ENCODE results near the gene FAHD1.

DNA sequence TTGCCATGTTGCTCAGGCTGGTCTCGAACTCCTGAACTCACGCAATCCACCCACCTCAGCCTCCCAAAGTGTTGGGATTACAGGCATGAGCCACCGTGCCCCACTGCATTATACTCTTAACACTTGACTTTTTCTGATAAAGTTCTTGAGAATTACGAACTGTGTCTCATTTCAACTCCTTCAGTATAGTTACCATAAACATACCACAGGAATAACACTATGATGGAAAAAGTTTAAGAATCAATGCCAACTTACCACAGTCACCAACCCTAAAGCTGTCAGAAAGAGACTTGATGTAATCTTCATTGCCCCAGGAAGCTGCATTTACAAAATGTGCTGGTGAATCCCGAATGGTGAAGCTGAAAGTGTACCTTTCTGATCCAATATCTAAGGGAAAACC is 34.7 kb downstream of the FAHD1 start:
- TF ChIP-seq, protein P1, sequence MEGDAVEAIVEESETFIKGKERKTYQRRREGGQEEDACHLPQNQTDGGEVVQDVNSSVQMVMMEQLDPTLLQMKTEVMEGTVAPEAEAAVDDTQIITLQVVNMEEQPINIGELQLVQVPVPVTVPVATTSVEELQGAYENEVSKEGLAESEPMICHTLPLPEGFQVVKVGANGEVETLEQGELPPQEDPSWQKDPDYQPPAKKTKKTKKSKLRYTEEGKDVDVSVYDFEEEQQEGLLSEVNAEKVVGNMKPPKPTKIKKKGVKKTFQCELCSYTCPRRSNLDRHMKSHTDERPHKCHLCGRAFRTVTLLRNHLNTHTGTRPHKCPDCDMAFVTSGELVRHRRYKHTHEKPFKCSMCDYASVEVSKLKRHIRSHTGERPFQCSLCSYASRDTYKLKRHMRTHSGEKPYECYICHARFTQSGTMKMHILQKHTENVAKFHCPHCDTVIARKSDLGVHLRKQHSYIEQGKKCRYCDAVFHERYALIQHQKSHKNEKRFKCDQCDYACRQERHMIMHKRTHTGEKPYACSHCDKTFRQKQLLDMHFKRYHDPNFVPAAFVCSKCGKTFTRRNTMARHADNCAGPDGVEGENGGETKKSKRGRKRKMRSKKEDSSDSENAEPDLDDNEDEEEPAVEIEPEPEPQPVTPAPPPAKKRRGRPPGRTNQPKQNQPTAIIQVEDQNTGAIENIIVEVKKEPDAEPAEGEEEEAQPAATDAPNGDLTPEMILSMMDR (IDR thresholded peaks at IDR 0.05): no peak
- TF ChIP-seq POLR2A (IDR thresholded peaks at IDR 0.05) (no peak), EP300 (IDR thresholded peaks at IDR 0.05) (no peak)
